ENCODE results near the gene IMMT.

The IMMT gene

GRCh38 chr2:86195808-86196387, 636 bp upstream of the IMMT start:
- no peak for DNase-seq

- DNase-seq, result no peak
Observed at GRCh38 chr2:86194751-86195054, 559 bp downstream of the IMMT start.

GRCh38 chr2:86193901-86194567, 1.2 kb downstream of the IMMT start:
- DNase-seq, result peak; percentile 24

DNA sequence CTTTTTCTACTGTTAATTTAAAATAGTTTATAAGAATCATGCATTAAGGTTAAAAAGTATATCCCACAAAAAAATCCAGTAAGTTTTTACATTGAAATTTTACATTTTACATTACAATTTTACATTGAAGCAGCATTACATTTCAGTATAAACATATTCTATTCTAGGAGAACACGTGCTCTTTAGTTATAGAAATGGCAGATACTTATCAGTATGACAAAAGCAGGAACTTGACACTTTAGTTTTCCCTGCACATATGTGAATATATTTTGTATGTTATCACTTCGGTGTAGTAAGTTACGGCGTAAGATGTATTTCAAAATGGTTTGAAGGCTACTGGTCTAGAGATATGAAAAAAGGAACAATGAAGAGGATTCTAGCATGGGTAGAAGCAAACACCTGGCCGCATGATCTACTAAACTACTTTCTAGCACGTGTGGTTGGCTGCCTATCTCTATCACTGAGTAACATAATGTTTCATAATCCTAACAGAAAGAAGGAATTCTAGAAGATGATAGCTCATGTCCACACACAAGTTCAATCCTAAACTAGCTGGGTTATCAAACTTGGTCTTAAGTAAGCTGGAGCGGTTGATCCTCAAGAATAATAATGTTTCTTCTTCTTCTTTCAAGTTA, 5.4 kb downstream of the IMMT start:
- no peak for DNase-seq

DNA sequence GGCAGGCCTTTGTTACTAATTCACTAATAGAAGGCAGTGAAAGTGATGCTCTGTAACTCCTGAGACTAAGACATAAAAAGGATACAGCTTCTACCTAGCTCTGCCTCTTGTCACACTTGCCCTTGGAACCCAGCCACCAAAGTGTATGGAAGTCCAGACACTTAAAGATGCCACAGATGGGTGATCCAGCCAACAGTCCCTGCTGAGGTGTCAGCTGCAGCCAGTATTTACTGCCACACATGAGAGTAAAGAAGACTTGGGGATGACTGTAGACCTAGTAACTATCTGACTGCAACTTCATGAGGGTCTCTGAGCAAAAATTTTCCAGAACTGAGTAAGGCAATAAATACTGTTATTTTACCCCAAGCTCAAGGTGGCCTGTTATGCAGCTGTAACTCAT, 8.8 kb downstream of the IMMT start:
- no peak for DNase-seq

DNA sequence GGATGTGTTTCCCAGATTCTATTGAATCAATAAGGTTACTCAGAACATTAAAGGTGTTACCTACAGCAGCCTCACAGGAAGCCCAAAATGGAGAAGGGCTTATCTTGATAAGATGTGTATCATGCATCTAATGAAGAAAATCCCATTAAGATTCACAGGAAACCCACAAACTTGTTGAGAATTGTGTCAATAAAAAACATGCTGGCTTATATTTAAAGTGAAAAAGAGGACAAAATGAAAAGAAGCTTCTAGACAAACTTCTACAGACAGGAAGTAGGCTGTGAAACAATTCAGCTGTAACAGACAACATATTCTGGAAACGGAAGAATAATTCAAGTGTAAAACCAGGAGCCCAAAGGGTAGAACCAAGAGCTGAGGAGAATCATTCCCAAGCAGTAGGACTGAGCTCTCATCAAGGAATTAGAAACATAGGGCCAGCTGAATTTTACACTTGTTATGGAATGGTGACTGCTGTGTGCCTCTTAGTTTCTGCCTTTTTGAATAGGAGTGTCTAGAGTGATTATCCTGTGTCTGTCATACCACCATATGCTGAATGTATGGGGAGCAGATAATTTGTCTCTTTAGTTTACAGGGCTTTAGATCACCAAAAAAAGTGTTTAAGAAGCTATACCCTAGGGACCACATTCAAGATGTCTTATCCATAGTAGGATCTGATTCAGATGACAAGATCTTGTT, 9.6 kb downstream of the IMMT start:
- no peak for DNase-seq

DNA sequence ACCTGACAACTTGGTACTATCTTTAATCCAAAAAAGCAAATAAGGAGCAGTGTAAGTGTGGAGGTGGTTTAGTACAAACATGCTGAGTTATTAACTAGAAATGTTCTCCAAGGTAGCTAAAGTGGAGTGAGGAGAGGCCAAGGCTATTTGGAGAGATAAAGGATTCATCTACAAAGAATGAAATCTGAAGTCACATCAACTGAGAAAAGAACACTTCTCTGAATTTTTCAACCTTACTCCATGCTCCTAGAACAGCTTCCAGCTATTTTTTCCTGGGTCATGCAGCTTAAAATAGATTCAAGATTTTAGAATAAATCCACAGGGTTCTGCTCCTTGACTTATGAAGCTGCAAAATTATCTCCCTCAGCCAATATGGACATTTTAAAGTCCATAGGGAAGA, 18.7 kb downstream of the IMMT start:
- DNase-seq, result no peak

- no peak for DNase-seq
Observed at GRCh38 chr2:86175828-86176227, 19.4 kb downstream of the IMMT start.

DNA sequence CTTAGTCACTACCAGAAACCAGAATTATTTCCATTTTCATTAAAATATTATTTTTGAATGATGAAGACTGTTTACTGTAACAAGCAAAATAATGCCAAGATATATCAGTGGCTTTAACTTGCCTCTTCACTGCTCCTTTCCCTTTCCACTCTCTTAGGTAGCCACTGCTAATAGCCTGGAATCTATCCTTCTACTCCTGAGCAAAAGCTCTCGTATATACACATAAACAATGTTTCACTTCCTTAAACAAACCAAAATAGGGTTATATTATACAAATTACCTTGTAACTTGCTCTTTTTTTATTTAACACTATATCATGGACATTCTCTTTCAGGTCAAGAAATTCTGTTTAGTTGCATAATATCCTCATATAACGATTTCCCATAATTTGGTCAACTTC, 20.8 kb downstream of the IMMT start:
- DNase-seq, result no peak

DNA sequence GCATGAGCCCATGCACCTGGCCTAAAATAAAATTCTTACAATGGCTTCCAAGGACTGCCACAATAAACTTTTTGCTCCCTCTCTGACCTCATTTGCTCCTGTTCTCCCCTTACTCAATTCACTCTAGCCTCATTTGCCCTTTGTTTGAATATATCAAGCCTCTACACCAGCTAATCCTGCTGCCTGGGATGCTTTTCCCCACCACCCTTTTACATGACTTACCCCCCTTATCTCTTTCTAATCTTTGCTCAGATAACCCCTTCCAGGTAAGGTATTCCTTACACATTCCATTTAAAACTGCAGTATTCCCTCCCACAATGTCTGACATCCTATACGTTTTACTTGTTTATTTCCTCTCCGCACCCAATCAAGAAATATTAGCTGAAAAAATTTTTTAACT, 22.7 kb downstream of the IMMT start:
- no peak for DNase-seq

GRCh38 chr2:86171295-86171694, 24.0 kb downstream of the IMMT start:
- DNase-seq, result no peak

GRCh38 chr2:86170449-86170848, 24.8 kb downstream of the IMMT start:
- DNase-seq, result no peak

GRCh38 chr2:86160156-86160952, 34.9 kb downstream of the IMMT start:
- DNase-seq, result no peak

- DNase-seq, result no peak
Observed at GRCh38 chr2:86158286-86158685, 37.0 kb downstream of the IMMT start.

- no peak for DNase-seq
Observed at GRCh38 chr2:86157009-86157556, 38.2 kb downstream of the IMMT start.

GRCh38 chr2:86150502-86150901, 44.8 kb downstream of the IMMT start:
- DNase-seq, result no peak

- no peak for DNase-seq
Observed at GRCh38 chr2:86147793-86148192, 47.5 kb downstream of the IMMT start.

- no peak for DNase-seq
Observed at GRCh38 chr2:86143926-86144685, 51.2 kb downstream of the IMMT start.

- no peak for DNase-seq
Observed at GRCh38 chr2:86143307-86143706, 52.0 kb downstream of the IMMT start.

DNA sequence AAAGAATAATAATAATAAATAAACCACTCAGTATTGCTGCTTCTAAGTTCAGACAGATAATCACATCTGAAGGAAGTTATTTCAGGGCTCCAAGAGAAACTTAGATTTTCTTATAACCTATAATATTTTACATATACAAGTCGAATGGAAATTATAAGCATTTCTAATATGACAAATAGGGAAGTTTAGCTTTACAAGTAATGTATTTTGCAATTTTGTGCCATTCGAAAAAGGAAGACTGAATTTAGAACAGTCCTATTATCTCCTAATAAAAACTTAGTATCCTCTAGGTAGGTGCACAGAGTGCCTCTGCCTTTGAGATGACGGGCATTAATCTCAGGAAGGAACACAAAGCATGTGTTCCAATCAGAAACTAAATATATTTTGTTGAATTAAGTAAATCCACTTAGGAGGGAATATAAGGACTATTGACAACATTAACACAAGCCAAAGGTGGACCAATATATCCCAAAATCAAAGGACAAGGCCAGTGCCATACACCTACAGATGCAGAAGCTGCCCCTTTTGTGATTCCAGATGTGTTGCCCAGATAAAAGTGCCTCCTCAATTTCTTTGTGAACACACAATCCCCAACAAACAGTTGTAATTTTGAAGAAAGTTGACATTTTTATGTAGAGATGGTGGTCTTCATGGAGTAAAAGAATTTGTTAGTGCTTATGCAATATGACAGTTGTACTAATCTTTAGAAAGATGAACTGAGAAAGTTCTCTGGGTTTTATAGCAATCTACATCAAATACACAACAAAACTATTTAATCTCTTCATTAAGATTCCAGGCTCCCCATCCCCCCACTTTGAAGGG, 52.6 kb downstream of the IMMT start:
- no peak for DNase-seq

DNA sequence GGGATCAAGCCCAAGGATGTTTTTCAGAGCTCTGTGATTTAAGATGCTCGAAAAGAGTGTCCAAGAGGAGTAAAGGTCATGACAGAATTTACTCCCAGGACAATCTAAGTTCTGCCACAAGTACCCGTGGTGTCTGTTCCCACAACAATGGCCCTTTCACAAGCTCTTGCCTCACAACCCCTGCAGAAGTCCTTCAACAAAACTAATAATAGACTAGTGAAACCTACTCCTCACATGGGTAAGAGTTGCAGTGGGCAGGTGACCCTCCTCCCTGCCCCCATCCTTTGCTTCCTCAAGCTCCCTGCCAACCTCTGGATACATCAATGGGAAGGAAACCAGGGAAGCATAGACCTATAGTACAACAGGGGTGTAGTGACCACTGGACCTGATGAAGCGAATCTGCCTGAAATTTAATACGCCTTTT, 54.3 kb downstream of the IMMT start:
- no peak for DNase-seq

Data from EL (cell line).